ENCODE measurements around the gene TAS1R3. TPM values are rescaled to one million over a fixed set of nuclear protein-coding genes. Genes with fewer than 3 reads are reported as not detected.
A peak's percentile ranks its signal among the peaks of the same experiment; 100 is the strongest.

The TAS1R3 gene
- total and polyA plus RNA-seq, 10 of the 15 experiments (the other 5 are each of a cell fraction or from before 2014, with no cell fraction given) = 0.04 to 0.51 (median 0.08) TPM; not detected in 3

- no peak for TF ChIP-seq KAT2A (conservative IDR thresholded peaks at IDR 0.05; ENCODE audit: control insufficient read depth, low read depth, low read length)
Observed at GRCh38 chr1:1305300-1306069, 25.6 kb upstream of the TAS1R3 start (continued).

- ATAC-seq = peak; percentile 40
- WGBS (ENCODE audit: insufficient coverage, insufficient replicate concordance, low lambda C conversion rate, missing lambda C conversion rate) = 28% methylated on average over 10 of the region's 11 CpGs
- no peak for TF ChIP-seq EZH2 (IDR thresholded peaks at IDR 0.05; ENCODE audit: borderline replicate concordance, control insufficient read depth, low read depth, low read length)
- TF ChIP-seq SREBF1 (IDR thresholded peaks at IDR 0.05; ENCODE audit: low read length) = no peak
- TF ChIP-seq ZZZ3 (IDR thresholded peaks at IDR 0.05; ENCODE audit: control insufficient read depth, insufficient read length, low read depth) = no peak
- peak; percentile 34 to 48 (median 37); a peak in 5 of 6 replicates for TF ChIP-seq CTCF (IDR thresholded peaks at IDR 0.05 in 2 of 3, conservative IDR thresholded peaks at IDR 0.05 in 1 of 3; ENCODE audit: control insufficient read depth in 2 of 3, extremely low read depth in 1 of 3, insufficient read depth in 1 of 3, low read depth in 3 of 3, low read length in 3 of 3)
- TF ChIP-seq IKZF2 (IDR thresholded peaks at IDR 0.05) = no peak
- TF ChIP-seq HCFC1 (IDR thresholded peaks at IDR 0.05; ENCODE audit: low read length) = no peak
- TF ChIP-seq KLF5 (IDR thresholded peaks at IDR 0.05; ENCODE audit: partially characterized antibody) = no peak
- TF ChIP-seq CHD4 (IDR thresholded peaks at IDR 0.05) = no peak
- no peak for TF ChIP-seq MEF2B (IDR thresholded peaks at IDR 0.05; ENCODE audit: partially characterized antibody, poor library complexity, severe bottlenecking)
- no peak for TF ChIP-seq RELB (IDR thresholded peaks at IDR 0.05; ENCODE audit: low read depth)
- TF ChIP-seq NFYB (IDR thresholded peaks at IDR 0.05; ENCODE audit: insufficient read depth, low read depth, low read length) = no peak
- no peak for TF ChIP-seq TARDBP (IDR thresholded peaks at IDR 0.05; ENCODE audit: borderline replicate concordance)
- TF ChIP-seq MYB (IDR thresholded peaks at IDR 0.05; ENCODE audit: borderline replicate concordance, low read depth, low read length) = no peak
- no peak for TF ChIP-seq RAD51 (IDR thresholded peaks at IDR 0.05)
- TF ChIP-seq CREB1 (IDR thresholded peaks at IDR 0.05; ENCODE audit: low read depth) = no peak
- TF ChIP-seq FOS (IDR thresholded peaks at IDR 0.05; ENCODE audit: borderline replicate concordance, extremely low read depth, insufficient read length) = no peak
- TF ChIP-seq SMC3 (IDR thresholded peaks at IDR 0.05; ENCODE audit: borderline replicate concordance, low read length) = peak; percentile 15; the same call in 1 of the 2 replicates
Observed at GRCh38 chr1:1306070-1306660, 24.9 kb upstream of the TAS1R3 start.

More at GRCh38 chr1:1306070-1306660, 24.9 kb upstream of the TAS1R3 start:
- Histone ChIP-seq H3K36me3 (ENCODE audit: control insufficient read depth in 2 of 2, insufficient read depth in 2 of 2, low read length in 1 of 2) (peaks cover 0 to under 1% of the 10 kb centered on the region in 2 experiments; a peak in 1 of 4 replicates), H3K27me3 (replicated peaks in 1 of 2; ENCODE audit: control insufficient read depth in 2 of 2, insufficient read depth in 2 of 2, low read length in 1 of 2) (no peaks in the 10 kb centered on the region), H3K4me2 (ENCODE audit: control insufficient read depth, insufficient read depth) (peak overlapping the region; percentile 99), H3K9me3 (replicated peaks; ENCODE audit: control insufficient read depth, insufficient read depth, low read length) (no peaks in the 10 kb centered on the region), H2AFZ (ENCODE audit: control insufficient read depth, low read depth, low read length) (peak overlapping the region; percentile 83), H3K4me3 (peak overlapping the region; percentile 84), H3K4me1 (ENCODE audit: control insufficient read depth, insufficient read depth, low read length) (peaks cover 27% of the 10 kb centered on the region), H3K79me2 (ENCODE audit: control insufficient read depth, insufficient read depth, low read length) (peaks cover 26% of the 10 kb centered on the region), H3K27ac (ENCODE audit: control insufficient read depth, insufficient read depth) (peak overlapping the region; percentile 82), H3K9ac (ENCODE audit: control insufficient read depth, insufficient read depth, low read length) (peak overlapping the region; percentile 73), H4K20me1 (ENCODE audit: control insufficient read depth, insufficient read depth) (no peaks in the 10 kb centered on the region)
- no peak for FAIRE-seq
- SMC1A ChIA-PET (ENCODE audit: uncharacterized antibody, unreplicated experiment) = interaction anchor here (1.2 kb wide), 1 partner anchor 14 kb away, joined by 3 read pairs; no protein-coding TSS in a partner anchor
- in situ Hi-C loops (cut with MboI) = no loop called here
- DNase-seq (ENCODE audit: low read depth, low spot score) = no peak
- RAD21 ChIA-PET (ENCODE audit: unreplicated experiment) = interaction anchor here (0.9 kb wide), 1 partner anchor 199 kb away, joined by 3 read pairs; no protein-coding TSS in a partner anchor
- intact Hi-C loops (cut with micrococcal nuclease; ENCODE audit: unreplicated experiment) = loop anchor here (5.0 kb wide), 1 partner anchor 189 kb away; the partner anchor contains the start of gene C1orf159
- no TSS peak for BruUV-seq (replicated peaks)
- CTCF ChIA-PET = interaction anchor here (1.0 to 1.1 kb wide), 2 partner anchors 199 kb away, joined by 3 read pairs; no protein-coding TSS in a partner anchor
- POLR2A ChIA-PET = interaction anchor here (0.9 kb wide), 1 partner anchor 322 kb away, joined by 3 read pairs; no protein-coding TSS in a partner anchor

Measured in GM12878 (cell line).